HG02571 (cell line): ENCODE measurements around the gene MBD3L4.
"Not testable (repeated sequence)": the region's sequence is repeated elsewhere in the genome, so short reads cannot be mapped to it uniquely, and the experiment has no call there.

Source experiments
- ATAC-seq: cut with Tn5 transposase; IDR thresholded peaks from one replicate; pipeline ENCODE4 v1.9.1; 2021; ENCODE audit warnings: mild to moderate bottlenecking, moderate library complexity; ENCODE audit not compliant: unreplicated experiment

Gene MBD3L4

GRCh38 chr19:7051421-7051820 lies 11.4 kb upstream of the MBD3L4 start:
- not testable (repeated sequence) for ATAC-seq

- not testable (repeated sequence) for ATAC-seq
These were observed 9.0 kb upstream of the MBD3L4 start, which contains the start of gene MBD3L2 for GRCh38 chr19:7049021-7049420. Gene MBD3L2 (plus strand): TSS chr19:7049321. CDS start chr19:7049374, 53 bp downstream.

- not testable (repeated sequence) for ATAC-seq
These were observed 1.6 kb upstream of the MBD3L4 start for GRCh38 chr19:7041563-7041962.

- not testable (repeated sequence) for ATAC-seq
These were observed 9.7 kb downstream of the MBD3L4 start, which contains the start of gene MBD3L5 for GRCh38 chr19:7030278-7030677. Gene MBD3L5 (plus strand): TSS chr19:7030578. CDS start chr19:7030612, 34 bp downstream.

- not testable (repeated sequence) for ATAC-seq
These were observed 11.2 kb downstream of the MBD3L4 start for GRCh38 chr19:7028790-7029189.

- ATAC-seq, result not testable (repeated sequence)
These were observed 18.6 kb downstream of the MBD3L4 start, which contains the start of gene MBD3L2B for GRCh38 chr19:7021331-7021730. Gene MBD3L2B (minus strand): TSS chr19:7021431. CDS start chr19:7021397, 34 bp downstream.

- no peak for ATAC-seq
These were observed 21.2 kb downstream of the MBD3L4 start for GRCh38 chr19:7018828-7019227.

- ATAC-seq, result no peak
These were observed 26.3 kb downstream of the MBD3L4 start for GRCh38 chr19:7013678-7014077.

- no peak for ATAC-seq
These were observed 29.0 kb downstream of the MBD3L4 start for GRCh38 chr19:7010722-7011593.

GRCh38 chr19:7007859-7008258 lies 32.1 kb downstream of the MBD3L4 start:
- ATAC-seq, result no peak

- ATAC-seq, result no peak
These were observed 33.8 kb downstream of the MBD3L4 start for GRCh38 chr19:7006135-7006704.

GRCh38 chr19:7004313-7004931 lies 35.6 kb downstream of the MBD3L4 start:
- no peak for ATAC-seq

- no peak for ATAC-seq
These were observed 39.2 kb downstream of the MBD3L4 start for GRCh38 chr19:7000816-7001215.

- no peak for ATAC-seq
These were observed 39.6 kb downstream of the MBD3L4 start for GRCh38 chr19:7000333-7000732.

- no peak for ATAC-seq
These were observed 40.0 kb downstream of the MBD3L4 start for GRCh38 chr19:6999933-7000332.

GRCh38 chr19:6997679-6998445 lies 42.1 kb downstream of the MBD3L4 start:
- ATAC-seq, result no peak

- no peak for ATAC-seq
These were observed 43.2 kb downstream of the MBD3L4 start for GRCh38 chr19:6996810-6997209.

- no peak for ATAC-seq
These were observed 44.9 kb downstream of the MBD3L4 start for GRCh38 chr19:6995054-6995453.

- ATAC-seq, result no peak
These were observed 51.7 kb downstream of the MBD3L4 start for GRCh38 chr19:6988257-6988656.

- ATAC-seq, result no peak
These were observed 52.1 kb downstream of the MBD3L4 start for GRCh38 chr19:6987850-6988249.
